ENCODE results near the gene MSH5.
A peak's percentile ranks its signal among the peaks of the same experiment; 100 is the strongest.
"Not testable (repeated sequence)": the region's sequence is repeated elsewhere in the genome, so short reads cannot be mapped to it uniquely, and the experiment has no call there.

MSH5 gene

DNA sequence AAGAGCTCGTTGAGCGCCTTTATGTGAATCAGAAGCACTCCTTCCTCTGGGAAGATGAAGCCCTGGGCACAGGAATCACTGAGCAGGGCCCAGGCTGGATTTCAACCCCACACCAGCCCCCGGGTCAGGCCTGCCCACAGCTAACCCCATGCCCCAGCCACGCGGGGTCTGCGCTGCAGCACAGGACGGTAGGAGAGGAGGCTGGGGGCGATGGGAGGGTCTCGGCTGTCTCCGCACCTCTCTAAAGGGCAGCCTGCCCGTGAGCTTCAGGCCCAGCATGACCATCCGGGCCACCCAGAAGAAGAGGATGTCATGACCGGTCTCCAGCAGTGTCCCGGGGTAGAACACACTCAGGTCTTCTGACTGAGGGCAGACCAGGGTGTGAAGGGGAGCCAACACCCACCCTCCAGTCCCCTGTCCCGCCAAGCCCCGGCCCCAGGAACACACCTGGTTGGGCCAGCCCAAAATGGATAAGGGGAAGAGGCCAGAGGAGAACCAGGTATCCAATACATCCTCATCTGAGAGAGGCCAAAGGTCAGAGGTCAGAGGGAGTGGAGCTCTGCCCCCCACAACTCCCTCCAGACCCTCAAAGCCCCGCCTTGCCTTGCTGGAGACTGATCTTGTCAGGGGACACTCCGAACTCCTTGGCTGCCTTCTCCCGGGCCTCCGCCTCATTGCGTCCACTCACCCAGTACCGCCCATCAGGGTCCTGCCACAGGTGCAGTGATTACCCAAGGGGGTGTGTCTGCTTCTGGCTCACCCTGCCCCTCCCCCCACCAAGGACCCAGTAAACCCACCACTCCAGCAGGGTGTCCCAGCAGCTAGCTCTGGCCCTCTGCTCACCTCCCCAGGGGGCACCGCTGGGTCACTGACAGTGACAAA is 41.7 kb downstream of the MSH5 start:
- no peak for DNase-seq

DNA sequence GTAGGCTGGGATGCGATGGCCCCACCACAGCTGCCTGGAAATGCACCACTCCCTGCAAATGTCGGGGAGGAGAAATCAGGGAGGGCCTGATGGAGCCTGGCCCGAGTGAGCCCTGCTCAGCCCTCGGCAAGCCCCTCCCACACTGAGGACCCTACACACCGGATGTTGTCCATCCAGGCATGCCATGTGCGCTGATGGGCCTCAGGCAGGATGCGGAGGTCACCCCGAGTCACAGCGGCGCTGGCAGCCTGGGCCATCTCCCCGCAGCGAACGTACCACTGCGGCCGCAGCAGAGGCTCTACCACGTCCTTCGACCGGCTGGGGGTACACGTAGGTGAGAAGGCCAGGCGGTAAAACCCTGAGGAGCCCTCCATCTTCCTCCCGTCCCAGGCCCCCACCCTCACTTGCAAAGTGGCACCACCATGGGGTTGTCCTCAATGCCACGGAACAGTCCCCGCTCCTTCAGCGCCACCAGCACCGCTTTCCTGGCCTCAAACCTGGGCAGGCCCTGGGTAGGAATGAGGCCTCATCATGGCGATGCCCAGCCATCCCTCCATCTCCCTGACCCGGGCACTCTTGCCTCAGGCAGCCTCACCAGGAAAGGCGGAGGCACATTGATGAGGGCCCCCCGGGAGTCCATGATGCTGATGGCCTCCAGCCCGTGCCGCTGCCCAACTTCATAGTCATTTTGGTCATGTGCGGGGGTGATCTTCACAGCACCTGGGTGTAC is 42.5 kb downstream of the MSH5 start:
- DNase-seq: no peak

- no peak for DNase-seq
Observed at GRCh38 chr6:31784098-31784925, 44.5 kb downstream of the MSH5 start.

- no peak for DNase-seq
Observed at GRCh38 chr6:31785475-31785874, 45.7 kb downstream of the MSH5 start.

GRCh38 chr6:31791324-31792089 is 51.7 kb downstream of the MSH5 start:
- DNase-seq: peak; percentile 72

DNA sequence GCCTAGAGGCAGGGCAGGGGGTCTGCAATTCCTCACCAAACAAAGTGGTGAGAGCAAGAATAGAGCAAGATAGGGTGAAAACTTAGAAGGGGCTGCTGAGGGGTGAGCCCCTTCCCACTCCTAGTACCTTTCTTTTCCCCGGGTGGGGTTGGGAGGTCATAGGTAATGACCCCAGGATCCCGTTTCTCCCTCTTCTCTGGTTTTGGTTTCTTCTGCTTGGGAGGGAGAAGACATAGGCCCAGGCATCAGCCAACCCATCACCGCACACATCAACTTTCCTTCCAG is 52.2 kb downstream of the MSH5 start:
- DNase-seq: no peak

DNA sequence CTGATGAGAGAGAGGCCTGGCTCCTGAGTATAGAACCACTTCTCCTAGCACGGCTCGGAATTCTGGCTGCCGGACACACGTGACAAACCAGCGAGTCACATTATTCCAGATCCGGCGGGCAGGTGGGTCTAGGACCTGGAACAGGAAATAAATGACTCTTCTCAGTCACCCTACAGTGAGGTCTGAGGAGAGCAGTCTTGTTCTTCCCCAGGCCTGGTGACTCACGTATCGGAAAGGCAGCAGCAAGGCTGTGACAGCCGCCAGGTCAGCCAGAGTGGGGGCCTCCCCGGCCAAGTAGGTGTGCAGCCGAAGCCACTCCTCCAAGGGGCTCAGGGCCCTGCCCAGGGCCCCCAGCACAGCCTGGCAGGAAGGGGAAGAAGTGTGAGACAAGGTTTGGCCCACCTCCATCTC is 53.0 kb downstream of the MSH5 start:
- DNase-seq: no peak

- not testable (repeated sequence) for DNase-seq
Observed at GRCh38 chr6:31793927-31794245, 54.1 kb downstream of the MSH5 start.

GRCh38 chr6:31794294-31794865 is 54.6 kb downstream of the MSH5 start:
- DNase-seq: no peak

DNA sequence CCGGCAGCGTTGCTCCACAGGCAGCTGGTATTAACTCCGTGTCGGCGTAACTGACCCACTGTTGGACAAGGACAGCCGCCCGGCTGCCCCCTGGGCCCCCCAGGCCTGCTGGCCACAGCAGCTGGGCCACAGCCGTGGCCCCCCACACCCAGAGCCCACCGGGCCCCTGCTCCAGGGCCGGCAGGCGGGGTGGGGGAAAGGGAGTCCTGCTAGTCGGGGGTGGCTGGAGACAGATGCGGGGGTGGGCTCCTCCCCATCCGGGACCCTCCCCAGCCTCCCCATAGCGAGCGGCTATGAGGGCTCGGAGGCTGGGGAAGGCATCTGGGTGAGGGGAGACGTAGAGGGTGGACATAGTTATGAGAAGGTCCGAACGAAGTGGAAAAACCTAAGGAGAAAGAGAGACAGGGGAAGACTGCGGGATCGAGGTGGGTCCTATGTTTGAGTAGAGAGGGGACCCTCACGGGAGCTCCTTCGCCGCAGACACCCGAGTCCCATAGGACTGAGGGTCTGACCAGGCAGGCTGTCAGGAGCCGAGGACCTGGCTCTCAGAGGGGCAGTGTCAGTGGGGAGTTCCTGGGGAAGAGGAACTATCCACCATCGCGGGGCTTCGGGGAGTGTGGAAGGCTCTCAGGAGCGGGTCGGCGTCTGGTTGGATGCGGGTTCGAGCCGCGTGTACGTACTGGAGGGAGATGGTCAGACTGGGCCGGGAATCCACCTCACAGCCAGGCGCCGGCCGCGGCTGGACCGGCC is 55.2 kb downstream of the MSH5 start:
- no peak for DNase-seq

GRCh38 chr6:31795616-31796298 is 56.0 kb downstream of the MSH5 start, which contains the start of gene VARS1:
Gene VARS1, minus strand, starts transcription at chr6:31795752. Its CDS starts 535 bp downstream, at chr6:31795217.
- peak; percentile 90 for DNase-seq

GRCh38 chr6:31796993-31797385 is 57.2 kb downstream of the MSH5 start:
- DNase-seq: no peak

DNA sequence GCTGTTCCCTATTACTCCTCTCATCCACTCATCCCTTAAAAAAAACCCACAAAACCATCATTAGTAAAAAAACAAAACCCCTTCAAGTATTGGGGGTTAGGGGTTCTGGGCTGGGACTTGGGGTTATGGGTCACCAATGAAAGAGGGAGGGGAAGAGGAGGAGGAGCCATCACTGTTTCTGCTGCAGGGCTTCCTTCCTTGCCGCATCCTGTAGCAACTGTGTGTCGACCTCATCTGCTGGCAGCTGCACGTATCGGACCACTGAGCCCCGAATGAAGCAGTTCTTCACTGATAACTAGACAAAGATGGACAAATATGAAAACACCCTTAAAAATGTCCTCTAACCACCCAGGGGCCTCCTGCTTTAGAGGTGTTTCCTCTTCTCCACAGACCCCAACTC is 57.8 kb downstream of the MSH5 start:
- no peak for DNase-seq

GRCh38 chr6:31799781-31800180 is 60.0 kb downstream of the MSH5 start:
- DNase-seq: no peak

GRCh38 chr6:31801031-31801927 is 61.5 kb downstream of the MSH5 start:
- not testable (repeated sequence) for DNase-seq

- DNase-seq: peak; percentile 45
Observed at GRCh38 chr6:31805939-31806469, 66.2 kb downstream of the MSH5 start.

DNA sequence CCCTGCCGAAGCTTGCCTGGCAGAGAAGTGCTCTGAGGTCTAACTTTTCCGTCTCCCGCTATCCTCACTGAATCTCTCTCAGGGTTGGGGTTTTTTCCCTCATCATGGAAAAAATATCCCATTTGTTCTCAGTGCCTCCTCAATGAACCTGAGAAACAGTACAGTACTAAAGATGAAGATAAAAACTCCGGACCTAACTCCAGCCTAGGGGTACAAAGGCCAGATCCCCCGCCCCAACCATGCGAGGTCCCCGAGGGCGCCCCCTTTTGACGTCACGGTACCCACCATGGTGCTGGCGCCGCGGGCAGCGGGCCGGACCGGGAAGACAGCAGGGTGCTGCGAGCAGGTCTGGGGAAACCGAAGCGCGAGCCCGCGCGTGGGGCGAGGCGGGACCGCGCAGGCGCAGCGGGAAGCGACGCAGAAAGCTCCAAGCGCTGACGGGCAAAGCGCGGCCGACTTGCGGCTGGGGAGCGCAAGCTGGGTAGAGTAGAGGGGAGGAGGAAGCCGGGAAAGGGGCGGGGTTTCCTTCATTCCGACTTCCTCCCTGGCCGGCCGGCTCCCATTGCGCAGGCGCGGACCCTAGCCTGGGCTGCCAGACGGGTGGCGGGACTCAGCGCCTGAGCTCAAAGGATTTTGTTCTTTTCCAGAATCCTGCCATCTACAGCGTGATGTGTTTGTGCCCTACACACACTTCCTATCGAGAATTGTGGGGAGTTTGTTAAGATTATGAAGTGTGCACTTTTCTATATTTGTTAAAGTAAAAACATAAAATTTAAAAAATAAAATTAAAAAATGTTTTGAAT is 66.9 kb downstream of the MSH5 start, which contains the start of gene LSM2:
Gene LSM2 (minus strand): TSS at position 497 of the 803 bp plus-strand sequence. CDS start 209 bp downstream, at position 288.
- peak; percentile 97 for DNase-seq

- not testable (repeated sequence) for DNase-seq
Observed at GRCh38 chr6:31808599-31808998, 68.8 kb downstream of the MSH5 start.

DNA sequence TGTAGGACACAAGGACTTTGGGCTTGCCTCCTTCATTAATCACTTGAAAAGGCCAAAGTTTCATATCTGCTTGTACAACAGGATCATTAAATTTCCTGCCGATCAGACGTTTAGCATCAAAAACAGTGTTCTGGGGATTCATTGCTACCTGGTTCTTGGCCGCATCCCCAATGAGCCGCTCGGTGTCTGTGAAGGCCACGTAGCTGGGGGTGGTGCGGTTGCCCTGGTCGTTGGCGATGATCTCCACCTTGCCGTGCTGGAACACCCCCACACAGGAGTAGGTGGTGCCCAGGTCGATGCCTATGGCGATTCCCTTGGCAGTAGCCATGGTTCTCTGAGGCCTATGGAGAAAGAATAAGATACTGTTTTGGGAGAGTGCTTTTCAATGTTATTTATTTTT is 71.8 kb downstream of the MSH5 start:
- no peak for DNase-seq

All from stimulated activated CD8-positive, alpha-beta memory T cell treated with anti-CD3 and anti-CD28 coated beads, Interleukin-4, amount 100 ng/mL, for 48 hours (primary cell).